GM12878 (cell line): Measurements from ENCODE around the gene ENDOG. TPM values are rescaled to one million over a fixed set of nuclear protein-coding genes. Genes with fewer than 3 reads are reported as not detected.
A peak's percentile ranks its signal among the peaks of the same experiment; 100 is the strongest.

ENCODE experiments used
- BACH1 ChIP-seq: fragments of 450-650 bp; IDR thresholded peaks from 2 replicates; pipeline ENCODE4 v1.6.1; 2017; ENCODE audit warnings: mild to moderate bottlenecking, borderline replicate concordance
- CEBPB ChIP-seq, 2 experiments: fragments of 150-350 bp in 1 of 2; IDR thresholded peaks; 2 replicates each; pipeline ENCODE4 v1.6.1; 2012 to 2014; ENCODE audit warnings: low read depth in 2 of 2, low read length in 2 of 2, borderline replicate concordance in 1 of 2, inconsistent platforms in 1 of 2
- CEBPZ ChIP-seq: fragments of 150-350 bp; IDR thresholded peaks from 2 replicates; pipeline ENCODE4 v1.6.1; 2016; ENCODE audit warnings: low read depth, low read length
- HDAC6 ChIP-seq: fragments of 200-600 bp; sonication (generic); IDR thresholded peaks from one replicate; pipeline ENCODE4 v1.8.0; 2017; ENCODE audit warnings: antibody characterized with exemption; ENCODE audit not compliant: unreplicated experiment
- IRF3 ChIP-seq: fragments of 450-650 bp; IDR thresholded peaks from 2 replicates; pipeline ENCODE4 v1.6.1; 2014; ENCODE audit warnings: mild to moderate bottlenecking
- IRF4 ChIP-seq: IDR thresholded peaks from 2 replicates; pipeline ENCODE4 v1.6.1; 2011; ENCODE audit warnings: low read depth, low read length
- MYB ChIP-seq: fragments of 150-350 bp; IDR thresholded peaks from 2 replicates; pipeline ENCODE4 v1.6.1; 2014; ENCODE audit warnings: mild to moderate bottlenecking, low read depth, low read length, borderline replicate concordance
- NBN ChIP-seq: fragments of 450-650 bp; IDR thresholded peaks from 2 replicates; pipeline ENCODE4 v1.6.1; 2016
- SIX5 ChIP-seq: IDR thresholded peaks from 2 replicates; pipeline ENCODE4 v1.6.1; 2011; ENCODE audit warnings: mild to moderate bottlenecking, low read depth, low read length, moderate library complexity; ENCODE audit not compliant: severe bottlenecking
- SKIL ChIP-seq: fragments of 450-650 bp; IDR thresholded peaks from 2 replicates; pipeline ENCODE4 v1.6.1; 2017; ENCODE audit warnings: mild to moderate bottlenecking, low read depth, inconsistent platforms; ENCODE audit not compliant: poor library complexity, severe bottlenecking
- SMAD5 ChIP-seq: IDR thresholded peaks from 2 replicates; pipeline ENCODE4 v1.6.1; 2016; ENCODE audit warnings: antibody characterized with exemption, low read depth
- STAT3 ChIP-seq: IDR thresholded peaks from 2 replicates; pipeline ENCODE4 v1.6.1; 2011; ENCODE audit warnings: low read depth, low read length, improper control_type of control experiment
- ZBTB11 ChIP-seq: fragments of 450-650 bp; formaldehyde crosslinking; IDR thresholded peaks from 2 replicates; pipeline ENCODE4 v1.5.0; 2022; ENCODE audit warnings: mild to moderate bottlenecking, missing genetic modification characterization
- ZBTB4 ChIP-seq: fragments of 450-650 bp; formaldehyde crosslinking; IDR thresholded peaks from 2 replicates; pipeline ENCODE4 v1.4.0; 2022; ENCODE audit warnings: mild to moderate bottlenecking, moderate library complexity
- ZNF217 ChIP-seq: fragments of 450-650 bp; IDR thresholded peaks from 2 replicates; pipeline ENCODE4 v1.6.1; 2017; ENCODE audit warnings: antibody characterized with exemption, mild to moderate bottlenecking
- polyA plus RNA-seq, 11 experiments: library from polyadenylated mRNA; depleted of rRNA in 4 of 11; unstranded in 6 of 11; stranded (reverse) in 5 of 11; fragments of >200 nt; fragmentation: Nextera tagmentation in 4 of 11; fragmentation: Illumina TruSeq in 1 of 11; extraction: Ambion mirVana in 4 of 11; extraction: Trizol in 1 of 11; gene quantifications; 1 replicate in 1 of 11; 2 replicates in 10 of 11; pipeline versions ENCODE4 v1.2.1 to v1.2.3, GENCODE V29; 2011 to 2016; ENCODE audit warnings: inconsistent platforms in 2 of 11, missing spikeins in 2 of 11, low read depth in 1 of 11
- total RNA-seq, 4 experiments: library from RNA; depleted of rRNA in 3 of 4; stranded (reverse); fragments of >200 nt in 3 of 4; fragmentation: Illumina TruSeq in 1 of 4; extraction: Trizol in 1 of 4; gene quantifications; 2 replicates each; pipeline versions ENCODE4 v1.2.1 to v1.2.3, GENCODE V29; 2013 to 2021

The ENDOG gene
- total and polyA plus RNA-seq, 10 of the 15 experiments (the other 5 are each of a cell fraction or from before 2014, with no cell fraction given) = 0.84 to 29.2 (median 9.0) TPM

- TF ChIP-seq IRF3 (no peak), CEBPZ (no peak), MYB (no peak), STAT3 (no peak), BACH1 (peak; percentile 62; the same call in 1 of the 2 replicates), SIX5 (no peak), ZBTB4 (CRISPR knock-in tag) (no peak), NBN (no peak), SMAD5 (no peak), IRF4 (no peak), SKIL (no peak), HDAC6 (peak; percentile 44), ZBTB11 (CRISPR knock-in tag) (no peak), ZNF217 (no peak), CEBPB (IDR thresholded peaks at IDR 0.05; ENCODE audit: borderline replicate concordance in 1 of 2, low read depth in 2 of 2, low read length in 2 of 2) (no peak)
Measured at GRCh38 chr9:128818839-128819715, 777 bp downstream of the ENDOG start (continued).
